Left lobe of liver (tissue), 2 donors: ENCODE measurements around the gene PEX19. TPM values are rescaled to one million over a fixed set of nuclear protein-coding genes. Genes with fewer than 3 reads are reported as not detected.

Experiments used
- ATAC-seq: fragments of 200-7000 bp; cut with Tn5 transposase; one replicate; pipeline ENCODE4 v1.9.1; 2020; ENCODE audit warnings: mild to moderate bottlenecking, moderate library complexity
- DNase-seq: peaks from one replicate; pipeline ENCODE4 v3.0.0-alpha.2; 2020; ENCODE audit warnings: low spot score
- total RNA-seq: library from RNA; stranded (reverse); gene quantifications from one replicate; pipeline ENCODE4 v1.2.1, GENCODE V29; 2021
- donor health status: DM: no; HTN: no; CAD: no; lungs with moderate emphysema.
- donor health status: DM: no; HTN: yes; CAD: no.

Gene PEX19
- total RNA-seq, 1 donor from 2014 or later, result 82.5 TPM

DNA sequence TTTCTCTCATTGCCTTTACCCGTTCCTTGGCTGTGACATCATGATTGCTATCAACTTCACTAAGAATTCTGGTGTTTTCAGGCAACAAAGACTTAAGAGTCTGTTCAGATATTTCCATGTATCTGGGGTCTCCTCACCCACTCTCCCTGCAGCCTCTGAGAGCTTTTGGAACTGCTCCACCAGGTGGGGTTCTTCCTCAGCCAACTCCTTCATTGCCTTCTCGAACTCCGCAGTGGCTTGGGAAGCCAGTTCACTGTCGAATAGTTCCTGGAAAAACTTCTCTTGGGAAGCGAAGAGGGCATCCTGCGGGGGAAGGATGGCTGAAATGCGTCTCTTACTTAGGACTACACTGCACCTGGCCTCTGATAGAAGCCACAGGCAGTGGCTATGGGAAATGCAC lies 2.1 kb downstream of the PEX19 start:
- DNase-seq (no peak), ATAC-seq (no peak)

DNA sequence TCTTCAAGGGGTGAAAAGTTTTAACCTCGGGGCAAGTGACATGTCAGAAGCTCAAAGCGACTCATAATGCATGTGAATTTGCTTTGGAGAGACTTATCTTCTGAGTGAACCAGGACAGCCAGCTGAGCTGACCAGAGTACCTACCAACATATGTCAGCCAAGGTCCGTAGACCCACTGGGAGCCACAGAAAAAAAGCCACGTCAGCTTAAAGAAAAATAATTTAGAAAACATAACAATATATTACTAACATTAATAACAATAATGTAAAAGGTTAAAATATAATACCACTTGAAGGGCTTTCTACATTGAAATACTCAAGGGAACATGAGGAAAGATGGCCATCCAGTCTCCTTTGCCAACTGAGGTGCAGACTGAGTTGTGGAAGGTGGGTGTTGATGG lies 6.9 kb downstream of the PEX19 start:
- ATAC-seq (no peak), DNase-seq (no peak)

DNA sequence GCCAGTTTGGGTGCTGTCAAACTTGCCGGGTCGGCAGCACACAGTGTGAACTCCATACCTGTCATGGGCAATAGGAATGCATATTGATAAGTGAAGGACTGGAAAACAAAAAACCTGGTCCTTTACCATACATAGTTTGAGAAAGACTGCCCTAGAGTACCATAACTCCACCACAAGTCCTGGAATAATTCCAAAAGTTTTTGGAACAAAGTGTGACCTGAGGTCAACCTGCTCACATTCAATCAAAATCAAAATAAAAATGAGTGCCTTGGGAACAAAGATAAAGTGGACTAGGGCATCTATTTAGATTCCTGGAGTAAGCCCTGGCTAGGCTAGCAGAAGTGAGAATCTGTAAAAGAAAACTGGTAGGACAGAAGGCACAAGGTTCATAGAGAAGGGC lies 7.6 kb downstream of the PEX19 start:
- DNase-seq, result no peak

DNA sequence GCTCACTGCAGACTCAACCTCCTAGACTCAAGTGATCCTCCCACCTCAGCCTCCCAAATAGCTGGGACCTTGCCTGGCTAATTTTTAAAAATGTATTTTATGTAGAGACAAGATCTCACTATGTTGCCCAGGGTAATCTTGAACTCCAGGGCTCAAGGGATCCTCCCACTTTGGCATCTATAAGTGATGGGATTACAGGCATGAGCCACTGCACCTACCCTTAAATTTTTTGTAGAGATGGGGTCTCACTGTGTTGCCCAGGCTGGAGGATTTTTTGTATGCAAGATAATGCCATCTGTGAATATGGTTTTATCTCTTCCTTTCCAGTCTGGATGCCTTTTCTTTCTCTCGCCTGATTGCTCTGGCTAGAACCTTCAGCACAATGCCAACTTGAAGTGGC lies 13.9 kb downstream of the PEX19 start:
- ATAC-seq (no peak), DNase-seq (no peak)

More for the DNA sequence above, 7.6 kb downstream of the PEX19 start:
- ATAC-seq, result peak; percentile 59

DNA sequence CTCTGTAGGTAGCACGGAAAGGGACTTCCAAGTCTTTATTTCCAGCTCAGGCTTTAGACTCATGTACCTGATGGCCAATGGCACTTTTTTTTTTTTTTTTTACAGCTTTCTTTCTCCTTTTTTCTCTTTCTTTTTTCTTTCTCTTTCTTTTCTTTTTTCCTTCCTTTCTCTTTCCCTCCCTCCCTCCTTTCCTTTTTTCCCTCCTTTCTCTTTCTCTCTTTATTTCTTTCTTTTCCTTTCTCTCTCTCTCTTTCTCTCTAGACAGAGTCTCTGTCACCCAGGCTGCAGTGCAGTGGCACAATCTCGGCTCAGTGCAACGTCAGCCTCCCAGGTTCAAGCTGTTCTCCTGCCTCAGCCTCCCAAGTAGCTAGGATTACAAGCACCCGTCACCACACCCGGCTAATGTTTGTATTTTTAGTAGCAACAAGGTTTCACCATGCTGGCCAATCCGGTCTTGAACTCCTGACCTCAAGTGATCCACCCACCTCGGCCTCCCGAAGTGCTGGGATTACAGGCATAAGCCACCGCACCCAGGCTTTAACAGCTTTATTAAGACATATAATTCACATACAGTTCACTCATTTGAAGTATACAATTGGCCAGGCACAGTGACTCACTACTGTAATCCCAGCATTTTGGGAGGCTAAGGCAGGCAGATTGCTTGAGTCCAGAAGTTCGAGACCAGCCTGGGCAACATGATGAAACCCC lies 17.5 kb downstream of the PEX19 start:
- ATAC-seq, result no peak
- no peak for DNase-seq

DNA sequence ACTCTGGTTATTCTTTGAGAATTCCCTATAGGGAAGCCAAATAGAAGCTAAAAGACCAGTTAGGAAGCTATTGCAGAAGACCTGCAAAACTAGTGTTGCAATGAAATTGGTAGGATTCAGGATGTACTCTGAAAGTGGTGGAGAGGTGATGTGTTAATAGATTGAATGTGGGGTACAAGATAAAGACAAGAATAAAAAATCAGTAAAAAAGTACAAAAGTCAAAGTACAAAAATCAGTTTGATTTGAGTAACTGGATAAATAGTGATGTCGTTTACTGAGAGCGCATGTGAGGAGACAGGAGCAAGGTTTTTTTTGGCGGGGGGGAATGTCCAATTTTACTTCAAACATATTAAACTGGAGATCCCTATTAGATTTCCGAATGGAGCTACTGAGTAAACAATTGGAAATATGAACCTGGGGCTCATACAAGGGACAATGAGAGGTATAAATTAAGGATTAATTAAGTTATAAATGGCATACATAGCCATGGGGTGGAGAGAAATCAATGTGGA lies 20.1 kb downstream of the PEX19 start:
- DNase-seq, result peak; percentile 51
- peak; percentile 31 for ATAC-seq

DNA sequence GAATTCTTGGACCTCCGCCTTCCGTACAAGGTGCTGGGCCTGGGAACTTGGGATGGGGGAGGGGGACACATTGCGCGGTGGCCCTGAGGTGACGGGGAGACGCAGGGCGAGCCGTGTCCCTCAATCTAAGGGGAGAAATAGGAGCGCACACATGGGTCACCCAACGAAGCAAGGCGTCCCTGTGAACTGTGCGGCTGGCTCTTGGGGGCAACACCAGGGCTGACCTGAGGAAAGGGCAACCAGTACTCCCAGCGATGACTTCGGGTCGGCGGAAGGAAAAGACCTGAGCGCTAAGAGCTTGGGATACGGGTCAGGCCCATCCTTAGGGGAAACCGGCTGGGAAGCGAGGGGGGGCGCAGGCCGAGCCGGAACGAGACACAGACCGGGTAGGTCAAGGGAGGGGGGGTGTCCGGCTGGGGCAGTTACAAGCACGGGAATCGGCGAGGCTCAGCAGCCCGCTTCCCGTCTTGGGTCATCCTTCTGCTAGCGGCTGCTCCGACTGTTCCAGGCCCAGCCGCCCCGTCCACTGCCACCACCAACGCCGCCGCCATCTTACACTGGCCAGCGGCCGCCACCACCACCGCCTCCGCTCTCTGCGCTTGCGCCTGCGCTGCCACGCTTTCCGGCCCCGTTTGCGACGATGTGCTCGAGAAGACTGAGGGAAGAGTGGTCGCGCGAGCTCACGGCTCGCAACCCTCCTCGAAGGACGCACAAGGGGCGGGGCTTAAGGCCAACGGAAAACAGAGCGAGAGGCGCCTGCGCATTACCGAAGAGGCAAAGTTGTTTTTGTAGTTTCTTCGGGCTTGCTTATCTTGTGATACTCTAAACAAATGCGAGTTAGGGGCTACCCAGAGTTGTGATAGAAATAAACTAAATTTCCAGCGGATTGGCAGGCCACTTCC lies 22.8 kb downstream of the PEX19 start, which contains the start of gene DCAF8:
Gene DCAF8, minus strand, starts transcription at position 657 of the 902 bp plus-strand sequence. CDS start 18,541 bp downstream, outside the sequence.
- ATAC-seq (peak; percentile 89), DNase-seq (peak; percentile 99)

DNA sequence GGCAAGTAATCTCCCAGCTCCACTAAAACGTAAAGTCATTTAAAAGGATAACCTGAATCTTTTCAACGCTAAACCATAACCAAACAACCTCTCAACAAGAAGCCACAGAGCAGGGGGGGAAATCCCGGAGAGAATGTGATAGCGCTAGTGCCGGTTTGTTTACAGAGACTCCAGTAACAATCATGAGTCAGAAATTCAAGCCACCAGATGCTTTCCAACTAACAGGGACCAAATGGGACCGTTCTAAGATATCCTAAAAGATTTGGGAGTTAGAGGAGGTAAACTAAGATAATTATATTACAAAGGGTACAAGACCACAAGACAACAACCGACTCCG lies 23.4 kb downstream of the PEX19 start:
- DNase-seq (no peak), ATAC-seq (peak; percentile 47)

DNA sequence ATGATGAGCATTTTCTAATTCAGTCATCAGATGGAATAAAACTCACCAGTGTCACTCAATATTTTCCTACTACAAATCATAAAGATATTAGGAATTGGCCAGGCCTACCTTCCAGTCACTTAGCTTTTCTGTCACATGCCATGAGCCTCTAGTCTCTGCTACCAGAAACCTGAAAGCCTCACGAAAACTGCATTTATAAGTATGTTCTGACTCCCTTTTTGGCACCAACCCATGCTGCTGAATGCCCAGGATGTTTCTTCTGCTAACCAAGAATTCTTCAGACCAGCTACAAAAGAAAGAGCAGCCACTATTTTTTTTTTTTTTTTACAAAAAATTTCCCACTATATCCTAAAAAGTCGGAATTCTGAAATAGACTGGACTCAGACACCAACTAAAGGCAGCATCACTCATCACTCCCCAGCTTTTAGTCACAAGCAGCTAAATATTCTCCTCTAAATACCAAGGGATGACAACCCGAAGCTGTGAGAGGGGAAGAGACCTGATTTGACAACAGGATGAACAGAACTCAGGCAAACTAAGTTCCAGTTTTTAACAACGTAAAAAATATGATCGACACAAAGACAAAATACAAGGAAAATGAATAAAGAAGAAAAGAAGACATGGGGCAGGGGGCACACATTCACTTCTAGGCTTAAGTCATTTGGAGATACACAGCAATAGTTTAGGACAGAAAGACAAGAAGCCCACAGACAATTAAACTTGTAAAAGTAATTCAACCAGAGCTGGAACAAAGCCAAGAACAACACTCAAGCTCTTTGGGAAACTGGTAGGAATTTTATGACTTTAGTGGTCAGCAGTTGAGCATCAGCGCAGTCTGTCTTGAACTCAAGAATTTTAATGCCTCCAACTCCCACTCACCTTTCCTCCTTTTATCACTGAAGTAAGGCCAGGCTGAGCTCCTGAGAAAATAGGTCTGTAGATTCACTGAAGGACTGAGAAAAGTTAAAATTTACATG lies 24.2 kb downstream of the PEX19 start:
- DNase-seq (no peak), ATAC-seq (no peak)

DNA sequence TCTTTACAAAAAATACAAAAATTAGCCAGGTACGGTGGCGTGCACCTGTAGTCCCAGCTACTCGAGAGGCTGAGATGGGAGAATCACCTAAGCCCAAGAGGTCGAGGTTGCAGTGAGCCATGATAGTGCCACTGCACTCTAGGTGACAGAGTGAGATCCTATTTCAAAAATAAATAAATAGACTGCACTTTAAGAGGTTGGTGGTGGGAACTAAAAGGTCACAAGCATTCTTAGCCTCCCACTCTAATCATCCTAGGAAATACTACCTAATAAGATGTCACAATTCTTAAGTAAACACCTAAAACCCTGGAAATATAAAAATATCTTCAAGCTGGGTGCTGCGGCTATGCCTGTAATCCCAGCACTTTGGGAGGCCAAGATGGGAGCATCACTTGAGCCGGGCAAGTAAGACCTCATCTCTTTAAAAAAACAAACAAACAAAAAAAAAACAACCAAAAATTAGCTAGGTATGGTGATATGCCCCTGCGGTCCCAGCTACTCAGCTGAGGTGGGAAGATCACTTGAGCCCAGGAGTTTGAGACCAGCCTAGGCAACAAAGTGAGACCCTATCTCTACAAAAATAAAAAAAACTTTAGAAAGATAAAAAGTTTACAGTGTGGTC lies 26.6 kb downstream of the PEX19 start:
- ATAC-seq (no peak), DNase-seq (no peak)

DNA sequence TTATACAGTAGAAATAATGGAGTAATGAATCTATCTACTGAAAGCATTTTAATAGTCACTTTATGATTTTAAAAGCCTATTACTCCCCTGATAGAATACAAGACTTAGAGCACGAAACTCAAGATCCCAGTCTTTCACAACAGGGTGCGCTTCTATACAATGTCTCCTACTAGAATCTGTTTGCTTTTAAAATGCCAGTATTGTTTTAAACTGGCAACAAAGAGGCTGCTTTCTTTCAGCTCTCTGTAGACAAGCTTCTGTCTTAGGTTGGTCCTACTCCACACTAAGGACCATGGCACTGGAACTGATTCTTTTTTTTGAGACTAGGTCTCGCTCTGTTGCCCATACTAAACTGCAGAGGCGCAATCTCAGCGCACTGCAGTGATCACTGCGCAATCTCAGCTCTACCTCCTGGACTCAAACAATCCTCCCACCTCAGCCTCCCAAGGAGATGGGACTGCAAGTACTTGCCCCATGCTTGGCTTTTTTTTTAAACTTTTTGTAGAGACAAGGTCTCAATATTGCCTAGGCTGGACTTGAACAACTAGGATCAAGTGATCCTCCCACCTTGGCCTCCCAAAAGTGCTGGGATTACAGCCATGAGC lies 27.4 kb downstream of the PEX19 start:
- no peak for DNase-seq
- ATAC-seq, result no peak

DNA sequence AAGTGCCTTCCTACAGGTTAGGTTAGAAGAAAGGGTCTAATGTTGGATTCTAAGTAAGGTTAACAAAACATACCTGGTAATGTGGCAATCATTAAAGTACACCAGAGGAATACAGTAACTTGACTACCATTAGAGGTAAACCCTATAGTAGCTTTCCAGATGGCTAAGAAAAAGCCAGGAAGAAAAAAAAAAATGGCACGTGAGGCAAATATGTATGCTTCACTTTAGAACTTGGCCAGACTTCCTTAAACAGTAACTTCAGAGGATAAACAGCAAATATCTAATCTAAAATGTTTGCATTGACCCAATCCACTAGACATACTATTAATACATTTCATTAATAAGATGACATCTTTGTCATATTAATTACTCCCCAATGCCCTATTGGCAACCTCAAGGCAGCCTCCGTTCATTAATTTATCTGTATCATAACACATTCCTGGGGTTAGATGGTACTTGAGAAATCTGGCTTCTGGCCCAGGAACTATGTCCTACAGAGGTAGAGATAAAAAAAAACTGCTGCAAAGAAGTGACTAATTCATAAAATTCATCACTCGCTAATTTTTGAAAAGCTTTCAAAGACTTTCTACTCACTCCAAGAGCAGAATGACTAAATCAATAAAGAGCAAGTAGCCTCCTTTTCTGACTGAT lies 28.4 kb downstream of the PEX19 start:
- ATAC-seq (no peak), DNase-seq (no peak)

DNA sequence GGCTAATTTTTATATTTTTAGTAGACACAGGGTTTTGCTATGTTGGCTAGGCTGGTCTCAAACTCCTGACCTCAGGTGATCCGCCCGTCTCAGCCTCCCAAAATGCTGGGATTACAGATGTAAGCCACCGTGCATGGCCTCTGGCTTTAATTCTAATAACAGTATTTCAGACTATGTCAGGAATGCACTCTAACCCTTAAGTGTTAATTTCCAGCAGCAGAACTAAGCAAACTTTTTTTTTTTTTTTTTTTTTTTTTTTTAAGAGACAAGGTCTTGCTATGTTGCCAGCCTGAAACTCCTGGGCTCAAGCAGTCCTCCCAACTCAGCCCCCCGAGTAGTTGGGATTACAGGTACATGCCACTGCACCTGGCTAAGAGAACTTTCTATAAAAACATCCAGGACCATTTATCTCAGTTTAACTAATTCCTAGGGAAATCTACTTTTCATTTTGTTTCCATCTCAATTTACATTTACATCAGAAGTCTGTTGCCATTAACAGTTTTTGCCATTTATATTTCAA lies 29.1 kb downstream of the PEX19 start:
- DNase-seq, result no peak
- ATAC-seq, result no peak

DNA sequence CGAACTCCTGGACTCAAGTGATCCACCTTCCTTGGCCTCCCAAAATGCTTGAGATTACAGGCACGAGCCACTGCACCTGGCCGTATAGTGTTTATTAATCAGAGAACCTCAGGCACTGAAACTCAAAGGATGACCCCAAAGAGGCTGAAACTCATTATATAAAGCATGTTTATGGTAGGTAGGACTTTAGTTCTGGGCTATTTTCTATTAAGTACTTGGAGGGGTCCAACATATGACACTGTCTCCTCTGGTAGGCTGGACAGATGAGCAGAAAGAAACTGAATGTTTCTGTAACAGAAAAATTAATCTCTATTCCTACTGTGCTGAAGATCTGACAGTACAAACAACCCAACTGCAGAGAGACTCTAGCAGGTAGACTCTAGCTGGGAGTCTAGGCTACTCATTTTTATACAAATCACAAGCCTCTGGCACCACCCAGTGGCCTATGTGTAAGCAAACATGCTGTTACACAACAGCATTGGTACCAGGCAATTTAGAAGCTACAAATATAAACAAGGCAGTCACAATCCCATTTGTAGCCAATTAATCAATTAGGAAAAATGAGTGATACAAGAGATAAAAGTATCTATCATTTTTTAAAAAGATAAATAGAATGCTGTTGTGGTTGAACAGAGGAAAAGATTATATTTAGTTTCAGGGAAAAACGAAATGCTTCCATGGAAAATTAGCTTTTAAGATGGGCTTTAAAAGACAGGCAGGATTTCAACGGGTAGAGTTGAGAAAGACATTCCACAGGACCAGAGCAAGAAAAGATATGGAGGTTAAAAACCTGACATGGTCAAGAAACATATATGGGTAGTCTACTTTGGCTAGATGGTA lies 33.0 kb downstream of the PEX19 start:
- peak; percentile 94 for ATAC-seq
- peak; percentile 71 for DNase-seq

DNA sequence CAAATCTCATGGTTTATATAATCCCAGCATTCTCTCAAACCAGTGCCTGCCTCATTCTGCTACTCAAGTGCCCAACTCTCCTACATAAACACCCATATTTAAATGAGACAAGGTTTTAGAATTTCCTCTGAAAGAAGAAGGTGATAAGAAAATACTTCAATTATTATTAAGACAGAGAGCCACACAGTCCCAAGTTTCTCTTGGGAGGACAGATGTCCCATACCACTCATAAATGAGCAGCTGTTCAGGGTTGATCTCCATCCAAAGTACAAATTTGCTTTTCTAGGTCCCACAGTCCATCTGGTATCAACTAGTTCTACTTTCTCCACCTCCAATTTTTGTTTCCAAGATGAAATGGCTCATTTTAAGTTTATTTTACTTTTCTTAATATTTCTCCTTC lies 33.9 kb downstream of the PEX19 start:
- no peak for DNase-seq

DNA sequence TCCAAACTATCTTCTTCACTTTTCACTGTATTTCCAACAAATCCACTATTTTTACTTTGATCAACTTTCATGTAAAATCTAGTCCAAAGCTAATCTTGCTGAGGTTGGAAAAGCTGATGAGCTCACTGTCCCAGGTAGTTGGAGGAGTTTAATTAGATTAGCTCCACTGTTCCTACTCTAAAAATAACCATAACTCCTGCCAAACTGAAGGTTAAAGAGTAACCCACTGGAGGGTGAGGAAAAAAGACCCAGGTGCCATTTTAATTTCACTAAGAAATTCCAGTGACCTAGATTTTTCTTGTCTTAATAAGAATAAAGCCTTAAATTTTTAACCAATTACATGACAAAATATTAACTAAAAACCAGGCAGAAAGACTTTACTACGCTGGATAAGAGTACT lies 37.9 kb downstream of the PEX19 start:
- ATAC-seq (peak; percentile 71), DNase-seq (no peak)

More for the DNA sequence above, 33.9 kb downstream of the PEX19 start:
- peak; percentile 72 for ATAC-seq

DNA sequence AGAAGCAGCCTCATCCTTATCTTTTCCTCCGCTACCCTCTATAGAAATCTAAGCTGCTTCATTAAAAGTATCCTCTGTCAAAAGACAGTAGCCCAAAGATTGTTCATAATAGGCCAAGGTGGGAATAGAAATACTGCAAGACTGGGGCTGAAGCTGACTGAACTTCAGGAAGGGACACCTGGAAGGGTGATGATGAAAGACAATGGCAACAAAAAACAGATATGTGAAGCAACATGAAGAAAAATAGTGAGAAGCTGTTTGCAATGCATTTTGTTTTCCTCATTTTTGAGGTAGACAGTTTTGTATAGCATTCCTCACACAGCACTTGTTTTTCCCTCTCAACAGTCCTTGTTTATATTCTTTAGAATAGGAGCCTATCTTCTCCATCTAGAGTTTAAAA lies 39.5 kb downstream of the PEX19 start:
- DNase-seq, result no peak
- ATAC-seq, result no peak

DNA sequence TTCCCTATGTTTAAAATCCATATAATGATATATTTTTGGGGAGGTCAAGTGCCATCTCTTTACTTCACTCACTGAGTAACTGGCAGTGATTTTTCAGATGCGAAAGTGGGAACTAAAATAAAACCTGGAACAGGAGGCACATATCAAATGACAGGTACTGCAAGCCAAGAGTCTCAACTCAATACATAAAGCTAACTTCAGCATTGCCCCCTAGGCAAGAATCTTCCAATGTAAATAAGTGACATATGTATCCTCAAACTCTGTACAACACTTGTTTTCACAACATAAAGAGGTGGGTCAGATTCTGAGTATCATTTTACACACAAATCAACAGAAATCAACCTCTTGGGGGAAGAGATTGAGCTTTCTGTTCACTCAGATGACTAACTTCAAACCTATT lies 40.7 kb downstream of the PEX19 start:
- ATAC-seq, result no peak
- no peak for DNase-seq
